ENCODE measurements around the gene JCAD.

Gene JCAD

GRCh38 chr10:30072068-30072467 lies 12.7 kb upstream of the JCAD start:
- no peak for DNase-seq

- no peak for DNase-seq
These were observed 10.8 kb upstream of the JCAD start for GRCh38 chr10:30070001-30070685.

- no peak for DNase-seq
These were observed 9.3 kb upstream of the JCAD start for GRCh38 chr10:30068492-30069223.

- no peak for DNase-seq
These were observed 3.7 kb upstream of the JCAD start for GRCh38 chr10:30063099-30063498.

GRCh38 chr10:30062582-30062981 lies 3.2 kb upstream of the JCAD start:
- no peak for DNase-seq

GRCh38 chr10:30062090-30062489 lies 2.7 kb upstream of the JCAD start:
- no peak for DNase-seq

GRCh38 chr10:30058570-30059132 lies 735 bp downstream of the JCAD start:
- no peak for DNase-seq

GRCh38 chr10:30057894-30058556 lies 1.4 kb downstream of the JCAD start:
- DNase-seq, result no peak

GRCh38 chr10:30057421-30057841 lies 2.0 kb downstream of the JCAD start:
- no peak for DNase-seq

GRCh38 chr10:30056767-30057355 lies 2.5 kb downstream of the JCAD start:
- no peak for DNase-seq

GRCh38 chr10:30056281-30056680 lies 3.1 kb downstream of the JCAD start:
- DNase-seq, result no peak

- no peak for DNase-seq
These were observed 4.1 kb downstream of the JCAD start for GRCh38 chr10:30055226-30055662.

- no peak for DNase-seq
These were observed 7.3 kb downstream of the JCAD start for GRCh38 chr10:30052062-30052461.

GRCh38 chr10:30051220-30051619 lies 8.2 kb downstream of the JCAD start:
- DNase-seq, result no peak

GRCh38 chr10:30050411-30050810 lies 9.0 kb downstream of the JCAD start:
- DNase-seq, result no peak

- no peak for DNase-seq
These were observed 10.4 kb downstream of the JCAD start for GRCh38 chr10:30048768-30049517.

- no peak for DNase-seq
These were observed 11.4 kb downstream of the JCAD start for GRCh38 chr10:30047924-30048531.

GRCh38 chr10:30047430-30047829 lies 12.0 kb downstream of the JCAD start:
- DNase-seq, result no peak

- DNase-seq, result no peak
These were observed 12.9 kb downstream of the JCAD start for GRCh38 chr10:30046476-30046875.

GRCh38 chr10:30045961-30046360 lies 13.4 kb downstream of the JCAD start:
- DNase-seq, result no peak

GRCh38 chr10:30043476-30044270 lies 15.7 kb downstream of the JCAD start:
- DNase-seq, result no peak
